Stimulated activated CD4-positive, alpha-beta T cell treated with anti-CD3 and anti-CD28 coated beads, Interleukin-1b, Interleukin-23, amount 100 ng/mL, for 24 hours (primary cell): Measurements from ENCODE around the gene MS4A12.
"Not testable (repeated sequence)": the region's sequence is repeated elsewhere in the genome, so short reads cannot be mapped to it uniquely, and the experiment has no call there.

ENCODE experiments used
- DNase-seq, 4 experiments: peaks; one replicate each; pipeline ENCODE4 v3.0.0-alpha.2; 2020; ENCODE audit warnings: low read depth in 4 of 4, low spot score in 1 of 4

Gene MS4A12, protein sequence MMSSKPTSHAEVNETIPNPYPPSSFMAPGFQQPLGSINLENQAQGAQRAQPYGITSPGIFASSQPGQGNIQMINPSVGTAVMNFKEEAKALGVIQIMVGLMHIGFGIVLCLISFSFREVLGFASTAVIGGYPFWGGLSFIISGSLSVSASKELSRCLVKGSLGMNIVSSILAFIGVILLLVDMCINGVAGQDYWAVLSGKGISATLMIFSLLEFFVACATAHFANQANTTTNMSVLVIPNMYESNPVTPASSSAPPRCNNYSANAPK

GRCh38 chr11:60492488-60493009 is at the start of gene MS4A12:
MS4A12 (plus strand) TSS chr11:60492778; CDS start chr11:60497319, 4,541 bp downstream.
- DNase-seq, result no peak

DNA sequence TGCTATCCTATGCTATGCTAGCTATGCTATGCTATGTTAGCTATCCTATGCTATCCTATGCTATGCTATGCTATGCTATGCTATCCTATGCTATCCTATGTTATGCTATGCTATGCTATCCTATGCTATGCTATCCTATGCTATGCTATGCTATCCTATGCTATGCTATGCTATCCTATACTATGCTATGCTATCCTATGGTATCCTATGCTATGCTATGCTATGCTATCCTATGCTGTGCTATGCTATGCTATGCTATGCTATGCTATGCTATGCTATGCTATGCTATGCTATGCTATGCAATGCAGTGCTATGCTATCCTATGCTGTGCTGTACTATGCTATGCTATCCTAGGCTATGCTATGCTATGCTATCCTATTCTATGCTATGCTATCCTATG is 45.5 kb upstream of the MS4A12 start:
- DNase-seq, result no peak

GRCh38 chr11:60447846-60448245 is 44.7 kb upstream of the MS4A12 start:
- DNase-seq, result no peak

DNA sequence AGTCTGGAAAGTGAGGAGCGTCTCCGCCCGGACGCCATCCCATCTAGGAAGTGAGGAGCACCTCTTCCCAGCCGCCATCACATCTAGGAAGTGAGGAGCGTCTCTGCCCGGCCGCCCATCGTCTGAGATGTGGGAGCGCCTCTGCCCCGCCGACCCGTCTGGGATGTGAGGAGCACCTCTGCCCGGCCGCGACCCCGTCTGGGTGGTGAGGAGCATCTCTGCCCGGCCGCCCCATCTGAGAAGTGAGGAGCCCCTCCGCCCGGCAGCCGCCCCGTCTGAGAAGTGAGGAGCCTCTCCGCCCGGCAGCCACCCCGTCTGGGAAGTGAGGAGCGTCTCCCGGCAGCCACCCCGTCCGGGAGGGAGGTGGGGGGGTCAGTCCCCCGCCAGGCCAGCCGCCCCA is 41.4 kb upstream of the MS4A12 start:
- DNase-seq, result not testable (repeated sequence)

DNA sequence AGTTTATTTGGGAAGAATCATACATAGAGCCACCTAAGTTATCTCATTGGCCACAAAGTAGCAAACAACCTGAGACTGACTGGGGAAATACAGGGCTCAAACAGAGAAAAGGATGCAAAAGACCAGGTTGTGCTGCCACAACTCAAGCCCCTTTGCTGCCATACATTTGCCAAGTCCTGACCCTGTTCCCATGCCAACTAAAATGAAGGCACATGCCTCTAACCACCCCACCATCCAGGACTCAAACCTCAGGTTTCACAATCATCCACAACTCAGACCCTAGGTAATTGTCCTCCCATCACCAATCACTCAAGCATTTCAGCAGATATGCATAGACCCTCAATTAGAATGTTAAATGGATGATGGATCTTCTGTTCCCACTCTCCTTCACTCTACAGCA is 38.4 kb upstream of the MS4A12 start:
- DNase-seq, result no peak

- DNase-seq, result no peak
Measured at GRCh38 chr11:60455531-60456042, 37.0 kb upstream of the MS4A12 start, which contains the start of gene MS4A1. MS4A1 (plus strand) TSS chr11:60455847; CDS start chr11:60462375, 6,528 bp downstream.

DNA sequence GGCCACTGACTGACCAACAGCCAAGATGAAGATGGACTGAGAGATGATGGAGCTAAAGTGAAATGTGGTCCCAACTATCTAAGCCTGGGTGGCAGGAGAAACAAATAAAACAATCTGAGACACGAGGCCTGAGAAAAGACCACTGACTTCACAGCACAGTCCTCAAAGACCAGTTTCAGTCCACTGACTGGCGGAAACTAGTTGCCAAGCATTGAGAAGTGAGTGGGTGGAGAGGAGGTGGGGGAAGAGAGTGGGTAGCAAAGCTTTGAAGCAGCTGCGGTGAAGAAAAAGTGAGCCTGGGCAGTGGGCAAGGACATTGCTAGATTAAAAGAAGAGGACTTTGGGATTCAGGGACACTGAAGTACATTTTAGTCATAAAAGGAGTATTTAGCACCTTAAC is 35.0 kb upstream of the MS4A12 start:
- no peak for DNase-seq

DNA sequence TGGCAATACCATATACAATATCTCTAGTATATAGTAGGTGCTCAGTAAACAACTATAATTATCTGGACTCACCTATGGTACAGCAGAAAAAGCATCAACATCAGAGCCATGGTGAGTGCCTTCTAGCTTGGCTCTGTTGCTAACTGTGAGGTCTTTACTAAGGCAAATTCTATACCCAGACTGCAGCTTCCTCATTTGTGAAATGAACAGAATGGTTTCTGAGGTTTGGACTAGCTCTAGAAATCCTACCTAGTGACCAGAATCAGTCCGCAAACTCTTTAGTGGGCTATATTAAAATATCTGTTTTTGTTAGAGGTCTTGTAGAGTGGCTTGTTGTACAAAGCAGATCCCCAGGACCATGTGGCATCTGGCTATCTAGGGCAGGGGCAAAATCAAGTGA is 33.2 kb upstream of the MS4A12 start:
- DNase-seq, result no peak

- no peak for DNase-seq
Measured at GRCh38 chr11:60468829-60469228, 23.7 kb upstream of the MS4A12 start.

DNA sequence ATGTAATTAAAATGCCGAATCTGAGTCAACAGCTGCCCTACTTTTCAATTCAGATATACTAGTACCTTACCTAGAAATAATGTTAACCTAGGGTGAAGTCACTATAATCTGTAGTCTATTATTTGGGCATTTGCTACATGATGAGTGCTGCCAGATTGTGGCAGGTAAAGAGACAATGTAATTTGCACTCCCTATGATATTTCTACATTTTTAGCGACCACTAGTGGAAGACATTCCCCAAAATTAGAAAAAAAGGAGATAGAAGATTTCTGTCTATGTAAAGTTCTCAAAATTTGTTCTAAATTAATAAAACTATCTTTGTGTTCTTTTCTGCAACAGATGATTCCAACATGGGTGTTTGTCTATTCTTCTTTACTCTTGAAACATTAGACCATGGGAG is 22.9 kb upstream of the MS4A12 start:
- no peak for DNase-seq

- DNase-seq, result no peak
Measured at GRCh38 chr11:60477035-60477445, 15.5 kb upstream of the MS4A12 start.

GRCh38 chr11:60482361-60482760 is 10.2 kb upstream of the MS4A12 start:
- DNase-seq, result no peak

DNA sequence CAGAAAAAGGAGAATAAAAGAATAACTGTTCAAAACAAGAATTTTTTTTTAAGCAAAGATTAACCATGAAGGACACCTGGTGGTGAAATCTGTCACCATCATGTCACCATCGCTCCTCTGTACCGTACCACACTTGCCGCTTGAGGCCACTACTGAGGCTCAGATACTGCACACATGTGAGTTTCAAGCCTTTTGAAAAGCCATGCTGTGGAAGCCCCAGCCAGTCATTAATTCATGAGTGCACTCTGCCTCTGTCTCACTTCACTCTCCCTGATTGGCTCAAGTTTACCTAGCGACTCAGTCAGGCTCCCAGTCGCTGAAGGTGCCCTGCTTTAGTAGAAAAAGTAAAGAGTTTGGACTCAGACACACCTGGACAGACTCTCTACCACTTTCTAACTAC is 6.6 kb upstream of the MS4A12 start:
- no peak for DNase-seq

DNA sequence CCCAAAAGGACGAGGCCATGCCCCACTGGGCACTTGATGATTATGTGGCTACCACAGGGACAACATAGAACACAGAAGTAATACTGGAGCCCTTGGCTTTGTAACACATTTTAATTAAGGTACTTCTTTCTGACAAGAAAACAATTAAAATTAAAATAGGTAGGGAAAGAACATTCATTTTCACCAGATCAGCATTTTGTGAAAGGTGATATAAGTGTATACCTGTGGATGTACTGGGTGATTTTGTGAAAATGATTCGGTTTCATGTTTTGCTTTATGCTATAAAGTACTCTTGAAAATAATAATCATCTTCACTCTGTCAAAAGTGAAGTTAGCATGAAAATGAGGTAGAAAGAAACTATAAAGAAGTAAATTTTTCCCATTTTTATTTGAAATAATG is 876 bp downstream of the MS4A12 start:
- DNase-seq, result no peak

DNA sequence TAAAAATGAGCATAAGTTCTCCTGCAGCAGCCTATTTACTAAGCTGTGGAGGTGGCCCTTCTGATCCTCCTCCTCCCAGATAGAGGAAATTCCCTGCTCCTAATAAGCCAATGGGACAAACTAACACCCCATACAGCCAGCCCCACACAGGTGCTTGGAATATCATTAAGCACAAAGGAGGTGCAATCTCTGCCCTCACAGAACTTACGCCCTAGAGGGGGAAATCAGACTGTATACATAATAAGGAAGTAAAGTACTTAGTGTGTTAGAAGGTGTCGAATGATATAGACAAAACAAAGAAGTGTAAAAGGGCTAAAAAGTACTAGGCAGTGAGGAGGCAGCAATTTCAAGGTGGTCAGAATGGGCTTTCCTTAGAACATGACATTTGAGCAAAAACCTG is 5.8 kb downstream of the MS4A12 start:
- no peak for DNase-seq

GRCh38 chr11:60498853-60499252 is 6.3 kb downstream of the MS4A12 start:
- no peak for DNase-seq

- no peak for DNase-seq
Measured at GRCh38 chr11:60500276-60500910, 7.8 kb downstream of the MS4A12 start.

DNA sequence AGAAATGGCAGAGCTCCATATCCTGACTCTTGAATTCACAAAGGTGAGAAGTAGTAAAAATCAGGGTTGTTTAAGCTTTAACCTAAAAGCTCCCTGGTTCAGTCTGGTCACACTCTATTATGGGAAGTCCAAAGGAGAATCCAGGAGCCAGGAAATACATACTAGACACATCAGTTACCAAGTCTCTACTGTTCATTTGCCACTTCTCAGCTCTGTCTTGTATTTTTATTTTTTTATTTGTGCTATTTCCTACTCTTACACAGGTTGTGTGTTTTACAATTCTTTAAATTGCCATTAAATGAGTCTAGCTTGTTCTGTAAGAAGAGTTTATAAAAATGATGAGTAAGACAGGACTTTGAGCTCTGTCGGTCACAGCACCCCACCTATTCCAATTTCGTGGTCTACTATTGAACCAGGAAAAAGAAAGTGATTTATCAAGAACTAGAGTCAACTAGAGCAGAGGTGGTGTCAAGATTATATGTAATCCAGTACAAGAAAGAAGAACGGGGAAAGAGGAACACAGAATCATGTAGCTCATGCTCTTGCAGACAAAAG is 9.7 kb downstream of the MS4A12 start:
- DNase-seq, result no peak

DNA sequence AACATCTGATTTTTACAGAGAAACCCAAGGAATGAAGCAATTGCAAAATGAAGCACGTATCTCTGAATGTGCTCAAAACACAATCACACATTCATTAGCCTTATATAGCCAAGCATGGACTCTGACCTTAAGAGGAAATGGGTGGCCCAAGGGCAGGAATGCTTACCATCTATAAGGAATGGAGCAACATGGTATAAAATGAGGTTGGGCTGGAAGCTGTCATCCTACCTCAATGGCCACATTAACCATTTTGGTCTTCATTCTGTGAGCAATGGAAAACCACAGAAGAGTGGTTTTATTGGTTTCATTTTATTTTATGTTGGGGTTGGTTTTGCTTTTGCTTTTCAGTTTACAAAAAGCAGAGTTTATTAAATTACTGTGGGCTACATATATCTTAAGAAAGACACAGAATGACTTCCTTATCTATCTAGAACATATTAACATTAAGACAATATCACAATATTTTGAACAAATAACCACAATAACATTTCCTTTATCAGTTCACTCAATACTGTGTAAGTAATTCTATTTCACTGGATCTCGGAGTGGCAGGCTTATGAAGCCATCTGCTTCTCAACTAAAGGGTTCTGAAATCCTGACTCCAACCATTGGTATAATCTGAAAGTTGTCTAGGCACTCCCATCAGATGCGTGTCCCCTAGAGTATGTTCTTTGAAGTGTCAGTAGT is 11.8 kb downstream of the MS4A12 start:
- DNase-seq, result no peak

DNA sequence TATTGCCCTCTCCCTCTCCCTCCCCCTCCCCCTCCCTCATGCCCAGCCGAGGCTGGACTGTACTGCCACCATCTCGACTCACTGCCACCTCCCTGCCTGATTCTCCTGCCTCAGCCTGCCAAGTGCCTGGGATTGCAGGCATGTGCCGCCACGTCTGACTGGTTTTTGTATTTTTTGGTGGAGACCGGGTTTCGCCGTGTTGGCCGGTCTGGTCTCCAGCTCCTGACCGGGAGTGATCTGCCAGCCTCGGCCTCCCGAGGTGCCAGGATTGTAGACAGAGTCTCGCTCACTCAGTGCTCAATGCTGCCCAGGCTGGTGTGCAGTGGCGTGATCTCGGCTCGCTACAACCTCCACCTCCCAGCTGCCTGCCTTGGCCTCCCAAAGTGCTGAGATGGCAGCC is 17.0 kb downstream of the MS4A12 start:
- DNase-seq, result not testable (repeated sequence)

- DNase-seq, result not testable (repeated sequence)
Measured at GRCh38 chr11:60510209-60510608, 17.6 kb downstream of the MS4A12 start.

- no peak for DNase-seq
Measured at GRCh38 chr11:60511393-60511792, 18.8 kb downstream of the MS4A12 start.
